Kidney epithelial cell (primary cell): ENCODE measurements around the gene PIK3R3. TPM values are rescaled to one million over a fixed set of nuclear protein-coding genes. Genes with fewer than 3 reads are reported as not detected.

ENCODE experiments used
- DNase-seq: peaks from one replicate; pipeline ENCODE4 v3.0.0-alpha.2; 2010; ENCODE audit warnings: low read depth
- H3K27me3 ChIP-seq: 2 replicates; pipeline ENCODE4 v1.6.0; 2011; ENCODE audit warnings: low read length; ENCODE audit not compliant: control insufficient read depth, insufficient read depth
- H3K36me3 ChIP-seq: 2 replicates; pipeline ENCODE4 v1.5.1; 2011; ENCODE audit warnings: low read length; ENCODE audit not compliant: control insufficient read depth, insufficient read depth
- H3K4me3 ChIP-seq: 2 replicates; pipeline ENCODE4 v1.5.1; 2011; ENCODE audit warnings: low read depth, mild to moderate bottlenecking, control low read depth, low read length
- total RNA-seq: library from RNA; depleted of rRNA; stranded (reverse); fragments of >200 nt; gene quantifications from 2 replicates; pipeline ENCODE4 v1.2.3, GENCODE V29; 2015
- TF ChIP-seq, protein P1 (sequence below): IDR thresholded peaks from 2 replicates; pipeline ENCODE4 v1.5.1; 2011; ENCODE audit warnings: mild to moderate bottlenecking, moderate library complexity, low read length, control low read depth, inconsistent platforms; ENCODE audit not compliant: insufficient read depth, poor library complexity, severe bottlenecking

Gene PIK3R3
- total RNA-seq, 1 donor from 2014 or later = 7.4 TPM

DNA sequence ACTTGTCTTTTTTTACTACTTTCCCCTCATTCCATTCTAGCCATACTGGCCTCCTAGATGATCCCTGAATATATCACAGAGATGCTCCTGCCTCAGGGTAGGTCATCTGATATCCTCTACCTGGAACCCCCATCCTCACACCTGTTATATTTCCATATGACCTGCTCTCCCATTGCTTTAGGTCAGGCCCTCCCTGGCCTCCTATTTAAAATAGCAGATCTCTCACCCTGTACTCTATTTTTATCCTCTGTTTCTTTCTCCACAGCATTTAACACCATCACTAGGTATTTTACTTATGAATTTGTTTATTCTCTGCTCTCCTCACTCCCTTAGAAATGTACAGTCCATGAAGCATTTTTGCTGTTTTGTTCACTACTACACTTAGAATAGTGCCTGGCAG lies 13.6 kb downstream of the PIK3R3 start:
- no peaks in the 10 kb centered on the region for H3K36me3 ChIP-seq
- H3K27me3 ChIP-seq = no peaks in the 10 kb centered on the region
- no peak for DNase-seq
- H3K4me3 ChIP-seq = no peak overlapping the region
- TF ChIP-seq, protein P1, sequence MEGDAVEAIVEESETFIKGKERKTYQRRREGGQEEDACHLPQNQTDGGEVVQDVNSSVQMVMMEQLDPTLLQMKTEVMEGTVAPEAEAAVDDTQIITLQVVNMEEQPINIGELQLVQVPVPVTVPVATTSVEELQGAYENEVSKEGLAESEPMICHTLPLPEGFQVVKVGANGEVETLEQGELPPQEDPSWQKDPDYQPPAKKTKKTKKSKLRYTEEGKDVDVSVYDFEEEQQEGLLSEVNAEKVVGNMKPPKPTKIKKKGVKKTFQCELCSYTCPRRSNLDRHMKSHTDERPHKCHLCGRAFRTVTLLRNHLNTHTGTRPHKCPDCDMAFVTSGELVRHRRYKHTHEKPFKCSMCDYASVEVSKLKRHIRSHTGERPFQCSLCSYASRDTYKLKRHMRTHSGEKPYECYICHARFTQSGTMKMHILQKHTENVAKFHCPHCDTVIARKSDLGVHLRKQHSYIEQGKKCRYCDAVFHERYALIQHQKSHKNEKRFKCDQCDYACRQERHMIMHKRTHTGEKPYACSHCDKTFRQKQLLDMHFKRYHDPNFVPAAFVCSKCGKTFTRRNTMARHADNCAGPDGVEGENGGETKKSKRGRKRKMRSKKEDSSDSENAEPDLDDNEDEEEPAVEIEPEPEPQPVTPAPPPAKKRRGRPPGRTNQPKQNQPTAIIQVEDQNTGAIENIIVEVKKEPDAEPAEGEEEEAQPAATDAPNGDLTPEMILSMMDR = no peak

DNA sequence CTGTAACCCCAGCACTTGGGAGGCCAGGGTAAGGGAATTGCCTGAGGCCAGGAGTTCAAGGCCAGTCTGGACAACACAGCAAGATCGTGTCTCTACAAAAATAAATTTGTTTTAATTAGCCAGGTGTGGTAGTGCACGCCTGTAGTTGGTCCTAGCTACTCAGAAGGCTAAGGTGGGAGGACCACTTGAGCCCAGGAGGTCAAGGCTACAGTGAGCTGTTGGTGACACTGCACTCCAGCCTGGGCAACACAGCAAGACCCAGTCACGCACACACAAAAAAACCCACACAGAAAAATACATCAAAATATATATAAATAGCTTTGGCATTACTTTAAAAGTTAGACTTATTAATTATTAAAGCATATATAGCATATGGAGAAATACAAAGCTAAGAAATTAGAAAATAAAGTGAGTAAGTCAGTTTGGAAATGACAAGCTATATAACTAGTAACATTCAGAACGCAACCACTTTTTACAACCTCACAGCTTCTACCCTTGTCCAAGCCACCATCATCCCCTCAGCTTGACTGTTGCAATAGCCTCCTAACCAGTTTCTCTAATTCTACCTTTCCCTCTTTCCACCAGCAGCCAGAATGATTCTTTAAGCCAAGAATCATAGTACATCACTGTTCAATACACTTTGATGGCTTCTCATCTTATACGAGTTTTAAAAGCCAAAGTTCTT lies 14.5 kb downstream of the PIK3R3 start:
- Histone ChIP-seq H3K4me3 (no peak overlapping the region), H3K27me3 (no peaks in the 10 kb centered on the region), H3K36me3 (no peaks in the 10 kb centered on the region)
- no peak for DNase-seq
- TF ChIP-seq, protein P1 = no peak

DNA sequence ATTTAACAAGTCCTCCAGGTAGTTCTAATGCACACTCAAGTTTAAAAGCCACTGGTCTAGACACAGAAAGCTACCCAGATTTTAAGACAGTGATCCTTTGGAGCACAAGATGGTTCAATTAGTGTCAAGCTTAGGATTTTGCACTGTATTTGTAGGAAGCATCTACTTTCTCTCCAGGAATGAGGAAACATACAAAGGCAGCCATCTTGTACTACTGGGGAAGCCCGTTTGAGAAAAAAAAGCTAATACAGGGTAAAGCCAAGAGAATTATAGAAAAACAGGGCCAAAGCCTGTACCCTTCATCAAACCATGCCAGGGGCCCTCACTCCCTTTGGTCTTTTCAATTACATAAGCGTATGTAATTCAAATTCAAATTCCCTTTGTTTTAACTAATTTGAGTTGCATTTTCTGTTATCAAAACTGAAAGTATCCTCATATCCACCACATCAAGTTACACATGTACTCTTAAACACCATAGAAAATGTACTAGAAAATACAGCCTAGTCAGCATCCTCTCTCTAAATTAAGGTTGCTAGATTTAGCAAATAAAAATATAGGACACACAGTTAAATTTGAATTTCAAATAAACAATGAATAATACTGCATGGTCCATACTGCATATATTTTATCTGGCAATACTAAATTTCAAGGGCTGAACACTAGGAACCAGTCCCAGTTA lies 17.4 kb downstream of the PIK3R3 start:
- Histone ChIP-seq H3K4me3 (no peak overlapping the region), H3K36me3 (no peaks in the 10 kb centered on the region), H3K27me3 (no peaks in the 10 kb centered on the region)
- no peak for DNase-seq
- TF ChIP-seq, protein P1 = no peak

DNA sequence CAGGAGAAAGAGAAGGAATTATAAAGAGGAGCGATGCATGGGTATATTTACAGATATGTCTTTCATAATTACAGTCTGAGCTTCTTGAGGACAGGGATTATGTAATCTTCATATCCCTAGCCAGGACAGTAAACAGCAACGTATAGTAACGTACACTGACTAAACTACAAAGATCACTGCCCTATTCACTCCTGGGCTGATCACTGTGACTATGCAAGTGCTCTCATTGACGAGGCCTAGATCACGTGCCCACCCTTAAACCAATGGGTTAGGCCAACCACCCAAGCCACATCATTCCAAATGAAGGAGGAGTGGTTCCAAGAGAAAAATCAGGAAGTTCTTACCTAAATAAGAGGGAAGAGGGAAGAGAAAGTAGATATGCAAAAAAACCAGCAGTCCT lies 18.5 kb downstream of the PIK3R3 start:
- DNase-seq = no peak
- Histone ChIP-seq H3K27me3 (no peaks in the 10 kb centered on the region), H3K4me3 (no peak overlapping the region), H3K36me3 (no peaks in the 10 kb centered on the region)
- TF ChIP-seq, protein P1 = no peak

DNA sequence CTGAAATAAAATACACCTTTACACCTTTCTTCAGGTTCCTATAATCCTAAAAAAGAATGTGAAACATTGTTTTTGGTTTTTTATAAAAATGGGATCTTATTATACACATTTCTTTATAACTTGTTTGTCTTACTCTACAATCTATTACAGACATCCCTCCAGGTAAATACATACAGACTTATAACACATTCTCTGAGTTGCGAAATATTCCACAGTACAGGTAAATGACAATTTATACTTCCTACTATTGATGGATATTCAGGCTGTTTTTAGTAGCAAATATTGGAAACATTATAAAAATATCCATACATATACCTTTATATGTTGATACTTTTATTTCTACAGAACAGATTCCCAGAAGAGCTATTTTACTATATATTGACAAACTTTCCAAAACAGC lies 20.3 kb downstream of the PIK3R3 start:
- DNase-seq = no peak
- TF ChIP-seq, protein P1 = no peak
- H3K27me3 ChIP-seq = no peaks in the 10 kb centered on the region
- no peak overlapping the region for H3K4me3 ChIP-seq
- H3K36me3 ChIP-seq = no peaks in the 10 kb centered on the region
